Stimulated activated naive CD4-positive, alpha-beta T cell treated with Interleukin-2 at 50 U/mL for 16 hours (primary cell): ENCODE data around the gene RRAS.
"Not testable (repeated sequence)": the region's sequence is repeated elsewhere in the genome, so short reads cannot be mapped to it uniquely, and the experiment has no call there.

Experiments
- DNase-seq: peaks from one replicate; lab custom pipeline; 2025; lab: John Stamatoyannopoulos, UW

Gene RRAS

GRCh38 chr19:49631014-49631588 lies 8.8 kb downstream of the RRAS start:
- DNase-seq = no peak

GRCh38 chr19:49629659-49630058 lies 10.3 kb downstream of the RRAS start:
- DNase-seq = no peak

- no peak for DNase-seq
These were observed 13.7 kb downstream of the RRAS start for GRCh38 chr19:49626226-49626625.

GRCh38 chr19:49624967-49625910 lies 14.7 kb downstream of the RRAS start:
- DNase-seq = no peak

- DNase-seq = not testable (repeated sequence)
These were observed 22.1 kb downstream of the RRAS start for GRCh38 chr19:49617860-49618259.

- no peak for DNase-seq
These were observed 23.0 kb downstream of the RRAS start for GRCh38 chr19:49616945-49617344.

GRCh38 chr19:49616532-49616931 lies 23.4 kb downstream of the RRAS start:
- DNase-seq = no peak

GRCh38 chr19:49615861-49616260 lies 24.1 kb downstream of the RRAS start:
- no peak for DNase-seq

GRCh38 chr19:49614096-49614833 lies 25.7 kb downstream of the RRAS start:
- DNase-seq = no peak

GRCh38 chr19:49613374-49613773 lies 26.6 kb downstream of the RRAS start:
- no peak for DNase-seq

DNA sequence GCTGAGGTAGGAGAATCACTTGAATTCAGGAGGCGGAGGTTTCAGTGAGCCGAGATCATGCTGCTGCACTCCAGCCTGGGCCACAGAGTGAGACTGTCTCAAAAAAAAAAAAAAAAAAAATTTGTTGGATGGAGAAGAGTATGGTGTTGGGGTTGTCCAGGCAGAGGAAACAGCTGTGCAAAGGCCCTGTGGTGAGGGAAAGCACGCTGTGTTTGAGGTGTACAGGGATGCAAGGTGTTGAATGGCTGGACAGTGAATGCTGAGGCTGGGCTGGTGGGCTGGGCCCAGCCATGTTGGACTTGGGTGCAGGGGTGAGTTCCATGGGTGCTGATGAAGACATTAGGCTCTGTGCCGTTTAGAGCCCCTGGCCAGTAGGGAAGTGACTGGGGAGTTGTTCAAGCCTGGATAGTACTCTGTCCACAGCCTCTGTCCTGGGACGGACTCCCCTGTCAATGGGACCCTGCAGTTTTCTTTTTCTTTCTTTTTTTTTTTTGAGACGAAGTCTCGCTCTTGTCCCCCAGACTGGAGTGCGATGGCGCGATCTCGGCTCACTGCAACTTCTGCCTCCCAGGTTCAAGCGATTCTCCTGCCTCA lies 30.3 kb downstream of the RRAS start:
- DNase-seq = no peak

DNA sequence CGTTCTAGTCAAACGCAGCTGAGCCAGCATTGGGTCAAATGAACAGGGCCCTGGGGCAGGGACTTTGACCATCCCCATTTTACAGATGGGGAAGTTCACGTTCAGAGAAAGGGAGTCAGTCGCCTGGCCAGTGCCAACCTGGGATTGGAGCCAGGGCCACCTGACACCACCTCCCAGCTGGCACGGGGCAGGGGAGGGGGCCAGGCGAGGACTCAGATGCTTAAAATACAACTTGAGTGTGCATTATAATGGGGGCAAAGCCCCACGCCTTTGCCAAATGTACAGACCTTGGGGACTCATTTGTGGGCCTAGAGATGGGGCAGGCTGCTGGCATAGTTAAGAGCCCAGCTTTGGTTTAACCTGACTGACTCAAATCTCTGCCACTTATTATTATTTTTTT lies 34.3 kb downstream of the RRAS start:
- DNase-seq = no peak

- no peak for DNase-seq
These were observed 37.1 kb downstream of the RRAS start for GRCh38 chr19:49602806-49603205.

- DNase-seq = no peak
These were observed 38.4 kb downstream of the RRAS start for GRCh38 chr19:49601482-49602038.

GRCh38 chr19:49599378-49600295 lies 40.3 kb downstream of the RRAS start:
- no peak for DNase-seq

DNA sequence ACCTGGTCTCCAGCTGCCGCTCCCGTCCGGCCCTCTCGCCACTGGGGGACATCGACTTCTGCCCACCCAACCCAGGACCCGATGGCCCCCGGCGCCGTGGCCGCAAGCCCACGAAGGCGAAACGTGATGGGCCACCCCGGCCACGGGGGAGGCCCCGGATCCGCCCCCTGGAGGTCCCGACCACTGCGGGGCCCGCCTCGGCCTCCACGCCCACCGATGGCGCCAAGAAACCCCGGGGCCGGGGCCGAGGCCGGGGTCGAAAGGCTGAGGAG lies 42.3 kb downstream of the RRAS start:
- DNase-seq = no peak

- DNase-seq = no peak
These were observed 42.8 kb downstream of the RRAS start for GRCh38 chr19:49596954-49597702.

GRCh38 chr19:49596407-49596806 lies 43.5 kb downstream of the RRAS start:
- no peak for DNase-seq

GRCh38 chr19:49595819-49596404 lies 44.0 kb downstream of the RRAS start:
- DNase-seq = no peak
